Measurements from ENCODE around the gene MYO7A.

MYO7A gene

GRCh38 chr11:77127920-77128691 lies at the start of gene MYO7A:
TSS of gene MYO7A (plus strand) at chr11:77128246. CDS start at chr11:77130635, 2,389 bp downstream.
- no peak for DNase-seq

DNA sequence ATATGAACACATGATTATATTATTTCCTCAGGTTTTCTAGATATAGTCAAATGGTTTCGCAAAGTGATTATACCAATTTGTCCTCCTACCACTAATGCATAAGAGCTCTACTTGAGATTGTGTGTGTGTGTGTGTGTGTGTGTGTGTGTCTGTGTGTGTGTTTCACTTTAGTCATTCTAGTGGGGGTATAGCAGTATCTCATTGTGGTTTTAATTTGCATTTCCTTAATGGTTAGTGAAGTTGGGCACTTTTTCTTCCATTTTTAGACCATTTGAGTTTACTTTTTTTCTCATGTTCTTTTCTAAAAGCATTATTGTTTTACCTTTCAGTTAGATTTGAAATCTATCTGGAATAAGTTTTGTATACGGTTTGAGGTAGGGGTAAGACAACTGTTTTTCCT lies 48.4 kb upstream of the MYO7A start:
- no peak for DNase-seq

DNA sequence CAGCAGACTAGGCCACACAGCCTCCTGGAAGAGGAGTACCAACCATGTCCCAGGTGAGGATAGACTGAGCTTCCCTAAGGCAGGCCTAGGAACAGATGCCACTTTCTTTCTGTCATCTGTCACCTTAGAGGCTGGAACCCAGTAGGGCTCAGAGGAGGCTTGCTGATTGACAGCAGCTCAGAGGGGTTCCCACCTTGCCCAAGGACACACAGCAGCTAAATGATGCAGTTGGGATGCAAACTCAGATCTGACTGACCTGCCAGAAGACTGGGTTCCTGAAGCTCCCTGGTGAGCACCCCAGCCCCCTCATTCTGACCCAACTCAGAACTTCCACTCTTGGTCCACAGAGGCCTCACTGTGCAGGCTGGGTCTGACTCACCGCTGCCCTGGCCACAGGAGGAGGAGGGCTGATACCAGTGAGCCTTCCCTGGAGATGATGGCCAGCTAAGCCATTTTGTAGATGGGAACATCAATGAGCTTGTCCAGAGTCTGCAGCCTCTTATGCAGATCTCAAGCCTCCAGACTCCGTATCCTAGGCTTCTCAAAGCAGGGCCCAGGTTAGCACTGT lies 47.3 kb upstream of the MYO7A start:
- DNase-seq, result no peak

GRCh38 chr11:77081381-77081851 lies 46.6 kb upstream of the MYO7A start:
- no peak for DNase-seq

GRCh38 chr11:77081976-77082836 lies 45.8 kb upstream of the MYO7A start:
- DNase-seq, result no peak

GRCh38 chr11:77082838-77083565 lies 45.0 kb upstream of the MYO7A start:
- no peak for DNase-seq

- no peak for DNase-seq
Measured at GRCh38 chr11:77083566-77084245, 44.3 kb upstream of the MYO7A start.

- DNase-seq, result no peak
Measured at GRCh38 chr11:77084581-77085191, 43.4 kb upstream of the MYO7A start.

DNA sequence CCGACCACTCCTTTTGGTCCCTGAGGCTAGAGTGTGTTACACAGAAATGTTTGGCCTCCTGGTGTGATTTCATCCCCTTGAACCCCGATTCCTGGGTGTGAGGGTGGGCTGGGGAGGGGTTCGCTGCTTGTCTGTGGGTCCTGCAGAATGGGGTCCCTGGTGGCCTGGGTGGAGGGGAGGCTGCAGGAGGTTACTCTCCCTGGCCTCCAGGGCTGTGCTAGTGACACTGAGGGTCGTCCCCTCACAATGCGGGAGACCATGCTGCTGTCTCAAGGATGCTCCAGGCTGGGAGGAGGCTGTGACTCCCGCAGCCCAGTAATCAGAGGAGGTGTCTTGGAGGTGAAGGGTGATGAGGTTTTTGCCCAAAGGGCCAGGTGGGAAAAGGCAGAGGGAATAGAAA lies 42.4 kb upstream of the MYO7A start:
- no peak for DNase-seq

DNA sequence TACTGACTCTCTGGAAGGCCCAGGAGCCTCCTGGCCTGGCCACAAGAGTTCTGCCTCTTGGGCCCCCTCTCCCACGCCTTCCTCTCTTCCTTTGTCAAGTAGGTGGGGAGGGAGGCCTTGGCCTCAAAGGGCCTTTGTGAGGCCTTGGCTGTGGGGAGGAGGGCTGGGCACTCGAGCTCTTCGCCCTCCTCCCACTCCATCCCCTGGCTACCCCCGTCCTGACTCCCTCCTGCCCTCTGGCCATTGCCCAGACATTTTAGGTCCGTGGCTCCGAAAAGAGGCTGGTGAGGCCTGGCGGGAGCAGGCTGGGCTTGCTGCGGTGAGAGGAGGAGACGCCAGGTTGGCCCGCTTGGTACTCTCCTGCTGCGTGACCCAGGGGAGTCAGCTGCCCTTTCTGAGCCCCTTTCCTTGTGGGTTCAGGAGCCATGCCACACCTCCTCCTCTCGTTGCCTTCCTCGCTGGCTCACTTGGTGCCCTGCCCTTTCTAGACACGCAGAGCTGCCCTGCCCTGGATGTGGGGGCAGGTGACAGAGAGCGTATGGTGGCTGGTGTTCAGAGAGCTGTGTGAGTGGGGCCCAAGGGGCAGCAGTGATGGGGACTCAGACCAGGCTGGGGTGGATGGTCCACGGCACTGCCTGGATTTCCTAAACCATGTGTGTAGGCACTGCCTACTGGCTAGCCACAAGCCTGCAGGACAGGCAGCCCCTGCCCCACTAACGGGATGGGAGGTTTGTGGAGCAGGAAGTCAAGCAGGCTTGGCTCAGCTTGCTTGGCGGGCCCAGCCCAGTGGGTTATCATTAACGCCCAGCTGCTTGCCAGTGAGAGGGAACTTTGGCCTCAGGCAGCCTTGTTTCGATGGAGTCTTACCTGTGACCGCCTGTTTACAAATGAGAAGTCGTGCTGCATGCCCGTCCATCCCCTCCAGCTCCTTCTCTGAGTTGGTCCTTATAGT lies 41.2 kb upstream of the MYO7A start:
- no peak for DNase-seq

DNA sequence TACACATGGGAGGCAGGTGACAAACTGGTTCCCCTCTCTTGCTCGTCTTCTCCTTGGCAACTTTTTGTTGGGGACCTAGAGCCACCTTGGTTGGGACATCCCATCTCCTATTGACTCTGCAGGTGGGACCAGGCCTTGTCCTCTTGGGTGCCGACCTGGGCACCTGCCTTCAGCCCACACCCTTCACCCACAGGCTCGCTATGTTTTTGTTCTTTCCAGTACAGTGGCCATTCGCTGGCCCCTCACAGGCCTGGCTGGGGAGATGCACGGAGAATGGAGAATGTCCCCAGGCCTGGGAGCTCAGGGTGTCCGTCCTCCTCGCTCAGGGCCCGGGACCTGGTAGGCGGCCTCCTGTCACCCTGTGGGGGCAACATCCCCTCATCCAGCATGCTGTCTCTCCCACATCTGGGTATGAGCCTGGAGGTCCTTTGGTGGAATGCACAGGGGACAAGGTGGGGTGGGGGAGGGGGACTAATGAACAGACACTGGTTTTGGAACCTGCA lies 40.3 kb upstream of the MYO7A start:
- no peak for DNase-seq

GRCh38 chr11:77088236-77089003 lies 39.6 kb upstream of the MYO7A start:
- no peak for DNase-seq

- no peak for DNase-seq
Measured at GRCh38 chr11:77089004-77089545, 39.0 kb upstream of the MYO7A start.

GRCh38 chr11:77090046-77090372 lies 38.0 kb upstream of the MYO7A start:
- no peak for DNase-seq

- no peak for DNase-seq
Measured at GRCh38 chr11:77090373-77091111, 37.5 kb upstream of the MYO7A start.

DNA sequence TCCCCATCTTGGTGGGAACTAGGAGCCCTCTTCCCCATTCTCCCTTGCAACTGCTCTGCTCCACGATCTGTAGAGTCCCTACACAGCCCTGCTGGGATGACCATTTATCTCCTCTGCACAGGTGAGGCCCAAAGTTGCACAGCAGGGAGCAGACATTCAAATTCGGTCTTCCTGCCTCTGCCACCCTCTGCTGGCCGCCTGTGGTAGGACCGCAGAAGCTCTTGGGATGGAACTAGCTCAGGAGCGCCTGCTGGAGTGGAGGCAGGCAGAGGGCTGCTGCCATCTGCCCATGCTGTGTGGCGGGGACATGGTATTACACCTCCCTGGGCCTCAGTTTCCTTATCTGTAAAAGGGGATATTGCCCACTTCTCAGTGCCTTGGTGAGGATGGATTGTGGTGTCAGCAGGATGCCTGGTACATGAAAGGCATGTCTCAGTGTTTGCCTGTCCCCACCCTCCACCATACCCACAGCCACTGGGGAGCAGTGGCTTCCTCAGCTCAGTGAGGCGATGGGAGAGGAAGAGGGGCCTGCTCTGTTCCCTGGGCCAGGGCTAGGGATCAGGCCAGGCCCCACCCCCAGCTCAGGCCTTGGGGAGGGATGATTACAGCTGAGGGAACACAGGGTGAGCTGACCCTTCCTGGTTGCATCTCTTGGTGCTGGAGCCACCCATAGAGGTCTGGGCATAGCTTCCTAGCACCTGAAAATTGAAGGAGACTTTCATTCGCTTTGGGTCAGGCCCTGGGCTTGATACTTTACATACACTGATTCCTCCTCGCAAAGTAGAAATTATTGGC lies 36.7 kb upstream of the MYO7A start:
- DNase-seq, result no peak

DNA sequence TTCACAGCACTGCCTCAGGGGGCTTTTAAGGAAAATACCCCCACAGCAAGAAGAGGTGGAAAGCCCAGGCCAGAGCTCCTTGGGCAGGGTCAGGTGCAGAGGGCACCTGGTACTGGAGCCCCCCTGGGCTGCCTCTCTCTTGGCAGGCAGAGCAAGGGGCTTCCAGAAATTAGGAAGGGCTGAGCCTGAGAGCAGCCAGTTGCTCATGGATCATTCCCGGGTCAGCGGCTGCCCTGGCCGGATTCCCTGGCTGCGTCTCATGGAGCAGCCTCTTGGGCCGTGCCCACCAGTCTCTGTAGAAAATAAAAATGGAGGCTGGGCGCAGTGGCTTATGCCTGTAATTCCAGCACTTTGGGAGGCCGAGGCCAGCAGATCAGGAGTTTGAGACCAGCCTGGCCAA lies 35.7 kb upstream of the MYO7A start:
- no peak for DNase-seq
